Fibroblast of lung (primary cell): ENCODE results near the gene MRTFA. TPM values are rescaled to one million over a fixed set of nuclear protein-coding genes. Genes with fewer than 3 reads are reported as not detected.
A peak's percentile ranks its signal among the peaks of the same experiment; 100 is the strongest.

ENCODE experiments used
- DNase-seq, 2 donors: peaks; one replicate each; pipeline versions ENCODE4 v3.0.0 to v3.0.0-alpha.2; 2010; ENCODE audit warnings: low read depth in 2 of 2
- H2AFZ ChIP-seq: 2 replicates; pipeline ENCODE4 v1.5.1; 2012; ENCODE audit warnings: low read length, control low read depth, inconsistent platforms
- H3K27ac ChIP-seq: 2 replicates; pipeline ENCODE4 v1.5.1; 2011; ENCODE audit warnings: low read length, control low read depth; ENCODE audit not compliant: insufficient read depth
- H3K27me3 ChIP-seq: 2 replicates; pipeline ENCODE4 v1.5.1; 2011; ENCODE audit warnings: mild to moderate bottlenecking, low read length; ENCODE audit not compliant: control insufficient read depth, insufficient read depth
- H3K36me3 ChIP-seq: 2 replicates; pipeline ENCODE4 v1.5.1; 2011; ENCODE audit warnings: low read length; ENCODE audit not compliant: control insufficient read depth, insufficient read depth
- H3K4me1 ChIP-seq: 2 replicates; pipeline ENCODE4 v1.5.1; 2011; ENCODE audit warnings: low read length; ENCODE audit not compliant: control insufficient read depth, insufficient read depth; ENCODE audit errors: extremely low read depth
- H3K4me2 ChIP-seq: 2 replicates; pipeline ENCODE4 v1.5.1; 2011; ENCODE audit warnings: low read length, control low read depth; ENCODE audit not compliant: insufficient read depth; ENCODE audit errors: extremely low read depth
- H3K4me3 ChIP-seq, 4 experiments: fragments of 200-600 bp in 1 of 4; sonication (generic) in 1 of 4; replicated peaks in 1 of 4; 2 replicates each; pipeline ENCODE4 v1.5.1; 2011 to 2016; ENCODE audit warnings: low read length in 4 of 4, low read depth in 3 of 4, mild to moderate bottlenecking in 3 of 4, control low read depth in 2 of 4, inconsistent platforms in 1 of 4, mixed read lengths in 1 of 4; ENCODE audit not compliant: insufficient read depth in 1 of 4; ENCODE audit errors: control extremely low read depth in 1 of 4
- H3K79me2 ChIP-seq: 2 replicates; pipeline ENCODE4 v1.5.1; 2012; ENCODE audit warnings: mild to moderate bottlenecking, low read length, inconsistent platforms; ENCODE audit not compliant: control insufficient read depth, insufficient read depth
- H3K9ac ChIP-seq: 2 replicates; pipeline ENCODE4 v1.5.1; 2011; ENCODE audit warnings: mild to moderate bottlenecking, low read length, control low read depth; ENCODE audit not compliant: insufficient read depth
- H3K9me3 ChIP-seq: 2 replicates; pipeline ENCODE4 v1.5.1; 2012; ENCODE audit warnings: low read depth, low read length; ENCODE audit not compliant: control insufficient read depth, insufficient read depth
- H4K20me1 ChIP-seq: 2 replicates; pipeline ENCODE4 v1.5.1; 2011; ENCODE audit warnings: low read length; ENCODE audit not compliant: control insufficient read depth, insufficient read depth; ENCODE audit errors: extremely low read depth
- EZH2 ChIP-seq: IDR thresholded peaks from 2 replicates; pipeline ENCODE4 v1.5.1; 2012; ENCODE audit warnings: low read length, control low read depth, mild to moderate bottlenecking; ENCODE audit errors: missing control alignments
- polyA plus RNA-seq, 2 donors: library from polyadenylated mRNA; depleted of rRNA in 1 of 2; stranded (reverse) in 1 of 2; unstranded in 1 of 2; fragments of >200 nt; gene quantifications; 2 replicates each; pipeline ENCODE4 v1.2.1, GENCODE V29; 2011 to 2012; ENCODE audit warnings: missing spikeins in 1 of 2
- total RNA-seq: library from RNA; depleted of rRNA; stranded (reverse); fragments of >200 nt; gene quantifications from 2 replicates; pipeline ENCODE4 v1.2.1, GENCODE V29; 2014
- TF ChIP-seq, protein P1 (sequence below), 2 donors: IDR thresholded peaks in 1 of 2; conservative IDR thresholded peaks in 1 of 2; 1 replicate in 1 of 2; 2 replicates in 1 of 2; pipeline ENCODE4 v1.5.1; 2011 to 2012; ENCODE audit warnings: low read length in 2 of 2, control low read depth in 1 of 2, inconsistent platforms in 1 of 2, low read depth in 1 of 2, mild to moderate bottlenecking in 1 of 2

The MRTFA gene
- total and polyA plus RNA-seq, 2 donors (not counting 1 experiment from before 2014, with no cell fraction given): 7.6 to 23.0 TPM

- Histone ChIP-seq H3K79me2 (peaks cover 27% of the 10 kb centered on the region), H3K9me3 (no peaks in the 10 kb centered on the region), H4K20me1 (no peaks in the 10 kb centered on the region), H3K27ac (no peak overlapping the region), H3K36me3 (no peaks in the 10 kb centered on the region), H3K9ac (no peak overlapping the region), H2AFZ (no peak overlapping the region), H3K4me1 (peaks cover 15% of the 10 kb centered on the region), H3K4me2 (no peak overlapping the region), H3K27me3 (no peaks in the 10 kb centered on the region), H3K4me3 (no peak overlapping the region)
- TF ChIP-seq, protein P1, sequence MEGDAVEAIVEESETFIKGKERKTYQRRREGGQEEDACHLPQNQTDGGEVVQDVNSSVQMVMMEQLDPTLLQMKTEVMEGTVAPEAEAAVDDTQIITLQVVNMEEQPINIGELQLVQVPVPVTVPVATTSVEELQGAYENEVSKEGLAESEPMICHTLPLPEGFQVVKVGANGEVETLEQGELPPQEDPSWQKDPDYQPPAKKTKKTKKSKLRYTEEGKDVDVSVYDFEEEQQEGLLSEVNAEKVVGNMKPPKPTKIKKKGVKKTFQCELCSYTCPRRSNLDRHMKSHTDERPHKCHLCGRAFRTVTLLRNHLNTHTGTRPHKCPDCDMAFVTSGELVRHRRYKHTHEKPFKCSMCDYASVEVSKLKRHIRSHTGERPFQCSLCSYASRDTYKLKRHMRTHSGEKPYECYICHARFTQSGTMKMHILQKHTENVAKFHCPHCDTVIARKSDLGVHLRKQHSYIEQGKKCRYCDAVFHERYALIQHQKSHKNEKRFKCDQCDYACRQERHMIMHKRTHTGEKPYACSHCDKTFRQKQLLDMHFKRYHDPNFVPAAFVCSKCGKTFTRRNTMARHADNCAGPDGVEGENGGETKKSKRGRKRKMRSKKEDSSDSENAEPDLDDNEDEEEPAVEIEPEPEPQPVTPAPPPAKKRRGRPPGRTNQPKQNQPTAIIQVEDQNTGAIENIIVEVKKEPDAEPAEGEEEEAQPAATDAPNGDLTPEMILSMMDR (conservative IDR thresholded peaks at IDR 0.05 in 1 of 2, IDR thresholded peaks at IDR 0.05 in 1 of 2; ENCODE audit: low read depth in 1 of 2, low read length in 2 of 2): no peak
- no peak for DNase-seq
Measured at GRCh38 chr22:40535189-40535512, 101.4 kb downstream of the MRTFA start.

DNA sequence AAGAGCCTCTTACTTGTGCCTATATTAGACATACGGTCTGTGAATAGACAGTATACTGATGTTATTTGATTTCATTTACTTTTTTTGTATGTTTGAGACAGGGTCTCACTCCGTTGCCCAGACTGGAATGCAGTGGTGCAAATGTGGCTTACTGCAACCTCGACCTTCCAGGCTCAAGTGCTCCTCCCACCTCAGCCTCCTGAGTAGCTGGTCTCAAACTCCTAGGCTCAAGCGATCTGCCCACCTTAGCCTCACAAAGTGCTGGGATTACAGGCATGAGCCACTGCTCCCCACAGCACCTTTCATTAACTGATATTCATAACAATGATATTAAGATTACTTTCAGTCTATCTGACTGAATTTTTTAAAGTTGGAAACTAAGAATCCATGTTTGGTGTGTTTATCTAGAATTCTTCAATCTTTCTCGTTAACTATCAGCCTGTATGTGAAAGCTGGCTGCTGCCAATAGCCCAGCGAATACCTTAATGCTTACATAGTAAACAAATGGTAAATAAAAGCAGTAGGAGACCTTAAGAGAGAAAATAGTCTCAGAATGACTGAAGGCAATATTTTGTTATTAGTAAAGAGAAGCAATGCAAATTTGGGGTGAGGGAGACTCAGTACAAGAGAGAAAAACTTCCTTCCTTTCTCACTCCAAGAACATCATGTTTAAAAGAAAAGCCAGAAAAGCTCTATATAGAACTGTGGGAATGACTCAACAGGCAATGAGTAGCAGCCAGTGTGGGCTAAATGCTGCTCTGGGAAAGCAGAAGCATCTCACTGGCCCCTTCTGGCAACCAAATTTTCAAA is 101.9 kb downstream of the MRTFA start:
- peak; percentile 67 to 77 for DNase-seq
- no peaks in the 10 kb centered on the region for H4K20me1 ChIP-seq
- no peak for TF ChIP-seq EZH2
- TF ChIP-seq, protein P1 (conservative IDR thresholded peaks at IDR 0.05 in 1 of 2, IDR thresholded peaks at IDR 0.05 in 1 of 2; ENCODE audit: low read depth in 1 of 2, low read length in 2 of 2): no peak
- H3K4me3 ChIP-seq: peak overlapping the region in 1 of 4 experiments; percentile 20
- peak overlapping the region; percentile 66 for H3K4me2 ChIP-seq
- no peak overlapping the region for H2AFZ ChIP-seq
- no peaks in the 10 kb centered on the region for H3K9me3 ChIP-seq
- peaks cover 15% of the 10 kb centered on the region for H3K4me1 ChIP-seq
- H3K27me3 ChIP-seq: no peaks in the 10 kb centered on the region
- H3K79me2 ChIP-seq: peaks cover 30% of the 10 kb centered on the region
- no peak overlapping the region for H3K9ac ChIP-seq
- H3K27ac ChIP-seq: peak overlapping the region; percentile 38
- H3K36me3 ChIP-seq: no peaks in the 10 kb centered on the region

GRCh38 chr22:40533712-40534378 is 102.7 kb downstream of the MRTFA start:
- Histone ChIP-seq H3K27ac (peak overlapping the region; percentile 47), H3K27me3 (no peaks in the 10 kb centered on the region), H3K4me2 (peak overlapping the region; percentile 66), H3K4me3 (peak overlapping the region in 3 of 4 experiments; percentile 18 to 33 (median 30)), H4K20me1 (no peaks in the 10 kb centered on the region), H3K79me2 (peaks cover 30% of the 10 kb centered on the region), H3K9ac (no peak overlapping the region), H3K4me1 (peaks cover 15% of the 10 kb centered on the region), H3K36me3 (no peaks in the 10 kb centered on the region), H2AFZ (no peak overlapping the region), H3K9me3 (no peaks in the 10 kb centered on the region)
- TF ChIP-seq, protein P1 (conservative IDR thresholded peaks at IDR 0.05 in 1 of 2, IDR thresholded peaks at IDR 0.05 in 1 of 2; ENCODE audit: low read depth in 1 of 2, low read length in 2 of 2): no peak
- TF ChIP-seq EZH2: no peak
- DNase-seq: peak; percentile 72 to 84
